ENCODE measurements around the gene SPATA20.

The SPATA20 gene

DNA sequence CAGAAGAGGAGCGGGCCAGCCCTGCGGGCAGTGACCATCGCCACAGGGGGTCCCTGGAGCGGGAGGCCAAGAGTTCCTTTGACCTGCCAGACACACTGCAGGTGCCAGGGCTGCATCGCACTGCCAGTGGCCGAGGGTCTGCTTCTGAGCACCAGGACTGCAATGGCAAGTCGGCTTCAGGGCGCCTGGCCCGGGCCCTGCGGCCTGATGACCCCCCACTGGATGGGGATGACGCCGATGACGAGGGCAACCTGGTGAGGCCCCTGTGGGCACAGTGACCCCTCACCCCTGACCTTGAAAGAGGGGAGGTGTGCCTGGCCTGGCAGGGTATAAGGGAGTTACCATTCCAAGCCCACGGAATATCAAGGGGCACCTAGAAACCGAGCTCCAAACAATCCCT lies 52.6 kb downstream of the SPATA20 start:
- DNase-seq (ENCODE audit: low read depth in 2 of 2): no peak

DNA sequence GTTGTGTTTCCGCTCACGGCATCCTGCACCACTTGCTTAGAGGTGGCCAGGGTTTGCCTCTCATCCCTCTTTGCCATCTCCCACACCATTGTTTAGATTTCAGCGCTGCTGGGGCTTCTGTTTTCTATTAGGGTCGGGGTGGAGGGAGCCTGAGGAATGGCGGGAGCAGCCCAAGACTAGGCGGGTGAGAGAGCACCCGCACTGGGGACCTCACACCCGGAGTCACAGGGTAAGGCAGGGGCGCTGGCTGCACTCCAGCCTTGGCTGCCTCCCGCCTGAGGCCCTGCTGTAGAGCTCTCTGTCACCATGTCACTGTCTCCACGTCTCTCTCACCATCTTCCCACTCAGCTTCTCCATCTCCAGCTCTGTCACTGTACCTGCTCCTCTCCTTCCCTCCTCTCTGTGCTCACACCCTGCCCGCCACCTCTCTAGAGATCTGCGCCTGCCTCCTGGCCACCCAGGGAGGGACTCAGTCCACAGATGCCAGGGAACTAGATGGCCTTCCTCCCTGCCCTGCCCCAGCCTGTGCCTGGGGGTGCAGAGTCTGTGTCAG lies 54.9 kb downstream of the SPATA20 start:
- no peak for DNase-seq (ENCODE audit: low read depth in 2 of 2)

DNA sequence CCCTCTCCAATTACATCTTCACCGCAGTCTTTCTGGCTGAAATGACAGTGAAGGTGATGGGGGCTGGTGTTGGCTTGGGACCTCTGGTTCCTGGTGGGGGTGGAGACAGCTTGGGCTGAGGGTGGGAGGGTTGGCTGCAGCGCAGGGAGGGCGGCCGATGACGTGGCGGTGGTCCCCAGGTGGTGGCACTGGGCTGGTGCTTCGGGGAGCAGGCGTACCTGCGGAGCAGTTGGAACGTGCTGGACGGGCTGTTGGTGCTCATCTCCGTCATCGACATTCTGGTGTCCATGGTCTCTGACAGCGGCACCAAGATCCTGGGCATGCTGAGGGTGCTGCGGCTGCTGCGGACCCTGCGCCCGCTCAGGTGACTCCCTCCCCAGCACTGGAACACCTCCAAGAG lies 55.9 kb downstream of the SPATA20 start:
- DNase-seq (ENCODE audit: low read depth in 2 of 2): no peak

DNA sequence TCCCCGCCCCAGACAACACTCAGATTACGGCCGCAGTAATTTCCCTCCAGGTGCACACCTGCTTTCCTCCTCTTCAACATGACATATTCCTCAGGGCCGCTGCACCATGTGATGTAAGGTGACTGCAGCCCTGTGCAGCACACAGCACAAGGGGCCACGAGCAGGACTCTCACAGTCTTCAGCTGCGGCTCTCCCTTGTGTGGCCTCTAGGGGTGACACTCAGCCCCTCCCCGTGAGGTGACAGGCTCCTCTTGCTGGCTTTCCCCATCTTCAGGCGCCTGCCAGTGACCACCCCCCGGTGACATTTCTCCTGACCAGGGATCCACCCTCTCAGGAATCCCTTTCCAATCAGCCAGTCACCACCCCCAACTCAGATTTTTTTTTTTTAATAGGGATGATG lies 56.4 kb downstream of the SPATA20 start:
- DNase-seq (ENCODE audit: low read depth in 2 of 2): no peak

DNA sequence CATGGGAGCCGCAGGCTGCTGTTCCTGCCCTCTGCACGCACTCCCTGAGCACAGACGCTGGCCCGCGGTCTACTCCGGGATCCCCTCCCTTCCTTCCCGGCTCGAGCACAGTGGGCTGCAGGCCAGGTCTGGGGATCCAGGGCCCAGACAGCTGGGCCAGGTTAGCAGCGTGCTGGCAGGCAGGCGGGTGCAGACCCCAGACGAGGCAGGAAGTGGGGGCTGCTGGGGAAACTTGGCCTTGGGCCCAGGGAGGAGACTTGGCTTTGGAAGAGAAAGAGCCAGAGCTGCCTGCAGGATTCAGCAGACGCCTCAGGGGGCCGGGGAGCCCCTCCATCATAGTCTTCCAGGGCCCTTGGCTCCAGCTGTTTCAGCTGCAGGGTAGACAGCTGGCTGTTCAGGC lies 57.5 kb downstream of the SPATA20 start:
- DNase-seq (ENCODE audit: low read depth in 2 of 2): no peak

DNA sequence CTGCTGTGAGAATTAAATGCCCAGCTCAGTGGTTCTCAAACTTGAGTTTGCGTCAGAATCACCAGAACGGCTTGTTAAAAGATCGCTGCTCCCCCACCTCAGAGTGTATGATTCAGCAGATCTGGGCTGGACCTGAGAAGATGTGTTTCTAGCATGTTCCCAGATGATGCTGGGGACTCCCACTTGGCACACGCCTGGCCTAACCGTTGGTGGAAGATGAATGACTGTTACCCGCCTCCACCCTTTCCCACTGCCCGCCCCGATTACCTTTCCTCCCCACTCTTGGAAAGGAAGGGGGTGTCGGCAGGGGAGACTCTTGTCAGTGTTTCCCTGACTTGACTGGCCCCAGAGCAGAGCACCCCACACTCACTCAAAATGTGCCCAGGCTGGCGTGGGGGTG lies 58.5 kb downstream of the SPATA20 start:
- no peak for DNase-seq (ENCODE audit: low read depth in 2 of 2)
